MCF 10A (cell line): Measurements from ENCODE around the gene KDM4C. TPM values are rescaled to one million over a fixed set of nuclear protein-coding genes. Genes with fewer than 3 reads are reported as not detected.

Source experiments
- BruUV-seq: library from RNA; stranded (reverse); fragments of 400-500 nt; replicated peaks from 2 replicates; lab custom pipeline; 2021; lab: Mats Ljungman, UMichigan
- CTCF ChIA-PET: fragments of 300-600 bp; sonication (Branson Sonifier 250); formaldehyde crosslinking; extraction: SDS; loops from one replicate; lab custom pipeline; 2021; ENCODE audit warnings: antibody characterized with exemption, inconsistent platforms; lab: Yijun Ruan, JAX
- POLR2A ChIA-PET: fragments of 300-600, 350-650 bp; sonication (Branson Sonifier 250); formaldehyde crosslinking; extraction: SDS; loops from one replicate; lab custom pipeline; 2020; ENCODE audit warnings: antibody characterized with exemption, inconsistent platforms; lab: Yijun Ruan, JAX
- DNase-seq: peaks from one replicate; pipeline ENCODE4 v3.0.0-alpha.2; 2018; ENCODE audit not compliant: unreplicated experiment
- H3K27ac Mint-ChIP-seq: one replicate; pipeline ENCODE4 v1.8.0; 2022; ENCODE audit warnings: mild to moderate bottlenecking, low read depth, mixed read lengths; ENCODE audit not compliant: unreplicated experiment
- H3K27me3 Mint-ChIP-seq: one replicate; pipeline ENCODE4 v1.8.0; 2022; ENCODE audit warnings: mixed read lengths; ENCODE audit not compliant: insufficient read depth, unreplicated experiment
- H3K36me3 Mint-ChIP-seq: one replicate; pipeline ENCODE4 v1.8.0; 2022; ENCODE audit warnings: mild to moderate bottlenecking, moderate library complexity, mixed read lengths; ENCODE audit not compliant: insufficient read depth, unreplicated experiment
- H3K4me1 Mint-ChIP-seq: one replicate; pipeline ENCODE4 v1.8.0; 2022; ENCODE audit warnings: mixed read lengths; ENCODE audit not compliant: insufficient read depth, unreplicated experiment
- H3K4me3 Mint-ChIP-seq: one replicate; pipeline ENCODE4 v1.8.0; 2022; ENCODE audit warnings: mild to moderate bottlenecking, moderate library complexity, mixed read lengths; ENCODE audit not compliant: unreplicated experiment
- H3K9me3 Mint-ChIP-seq: one replicate; pipeline ENCODE4 v1.8.0; 2022; ENCODE audit warnings: mixed read lengths; ENCODE audit not compliant: unreplicated experiment
- intact Hi-C: fragments of 100-400 bp; cut with micrococcal nuclease; formaldehyde crosslinking; loops from 2 replicates; pipeline ENCODE4 v1.14.1; 2022
- total RNA-seq: library from RNA; stranded (reverse); gene quantifications from 2 replicates; pipeline ENCODE4 v1.2.3, GENCODE V29; 2022
- TF ChIP-seq, protein P1 (sequence below): fragments of 200-600 bp; IDR thresholded peaks from one replicate; pipeline ENCODE4 v1.8.0; 2022; ENCODE audit warnings: antibody characterized with exemption, mild to moderate bottlenecking; ENCODE audit not compliant: unreplicated experiment

The KDM4C gene
- total RNA-seq, 1 experiment from 2014 or later, result 29.5 TPM

GRCh38 chr9:6781476-6781875, 23.7 kb downstream of the KDM4C start:
- BruUV-seq, result no TSS peak

DNA sequence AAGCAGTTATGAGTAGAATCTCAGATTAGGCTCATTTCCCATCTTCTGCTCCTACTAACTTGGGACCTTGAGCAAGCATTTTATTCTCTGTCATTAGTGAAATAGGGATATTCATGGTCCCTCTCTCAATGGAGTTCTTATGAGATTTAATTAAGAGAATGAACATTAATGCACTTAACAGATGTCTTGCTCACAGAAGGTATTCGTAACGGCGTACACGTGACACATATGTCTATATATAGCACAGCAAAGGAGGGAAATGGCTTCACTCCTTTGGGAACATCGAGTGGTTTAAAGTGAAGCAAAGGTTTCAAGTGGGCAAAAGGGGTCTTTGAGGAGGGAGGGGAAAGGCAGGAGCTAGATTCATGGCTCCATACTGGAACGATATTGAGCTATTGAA, 24.6 kb downstream of the KDM4C start:
- Mint-ChIP-seq H3K4me3 (no peak overlapping the region), H3K27me3 (no peaks in the 10 kb centered on the region), H3K27ac (no peak overlapping the region), H3K36me3 (no peaks in the 10 kb centered on the region), H3K9me3 (no peaks in the 10 kb centered on the region), H3K4me1 (peaks cover 9% of the 10 kb centered on the region)
- CTCF ChIA-PET, result no interaction called here
- no TSS peak for BruUV-seq
- TF ChIP-seq, protein P1, sequence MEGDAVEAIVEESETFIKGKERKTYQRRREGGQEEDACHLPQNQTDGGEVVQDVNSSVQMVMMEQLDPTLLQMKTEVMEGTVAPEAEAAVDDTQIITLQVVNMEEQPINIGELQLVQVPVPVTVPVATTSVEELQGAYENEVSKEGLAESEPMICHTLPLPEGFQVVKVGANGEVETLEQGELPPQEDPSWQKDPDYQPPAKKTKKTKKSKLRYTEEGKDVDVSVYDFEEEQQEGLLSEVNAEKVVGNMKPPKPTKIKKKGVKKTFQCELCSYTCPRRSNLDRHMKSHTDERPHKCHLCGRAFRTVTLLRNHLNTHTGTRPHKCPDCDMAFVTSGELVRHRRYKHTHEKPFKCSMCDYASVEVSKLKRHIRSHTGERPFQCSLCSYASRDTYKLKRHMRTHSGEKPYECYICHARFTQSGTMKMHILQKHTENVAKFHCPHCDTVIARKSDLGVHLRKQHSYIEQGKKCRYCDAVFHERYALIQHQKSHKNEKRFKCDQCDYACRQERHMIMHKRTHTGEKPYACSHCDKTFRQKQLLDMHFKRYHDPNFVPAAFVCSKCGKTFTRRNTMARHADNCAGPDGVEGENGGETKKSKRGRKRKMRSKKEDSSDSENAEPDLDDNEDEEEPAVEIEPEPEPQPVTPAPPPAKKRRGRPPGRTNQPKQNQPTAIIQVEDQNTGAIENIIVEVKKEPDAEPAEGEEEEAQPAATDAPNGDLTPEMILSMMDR, result no peak
- POLR2A ChIA-PET, result interaction anchor here (2.4 kb wide), 1 partner anchor 25 kb away, joined by 9 read pairs; the partner anchor contains the start of gene KDM4C
- intact Hi-C loops, result no loop called here
- no peak for DNase-seq

More at GRCh38 chr9:6781476-6781875, 23.7 kb downstream of the KDM4C start:
- H3K4me3 Mint-ChIP-seq, result no peak overlapping the region
- TF ChIP-seq, protein P1, result no peak
- no peak for DNase-seq
- H3K27ac Mint-ChIP-seq, result no peak overlapping the region
- no peaks in the 10 kb centered on the region for H3K27me3 Mint-ChIP-seq
- peaks cover 5% of the 10 kb centered on the region for H3K4me1 Mint-ChIP-seq
- no peaks in the 10 kb centered on the region for H3K9me3 Mint-ChIP-seq
- CTCF ChIA-PET, result interaction anchor here (0.6 to 1.0 kb wide), 3 partner anchors 38 to 217 kb away, joined by 3 read pairs; no protein-coding TSS in a partner anchor
- intact Hi-C loops, result no loop called here
- no peaks in the 10 kb centered on the region for H3K36me3 Mint-ChIP-seq
- POLR2A ChIA-PET, result interaction anchor here (0.6 to 2.4 kb wide), 3 partner anchors 10 to 24 kb away, joined by 3 to 9 read pairs (median 5); partner anchors contain the start of gene KDM4C

DNA sequence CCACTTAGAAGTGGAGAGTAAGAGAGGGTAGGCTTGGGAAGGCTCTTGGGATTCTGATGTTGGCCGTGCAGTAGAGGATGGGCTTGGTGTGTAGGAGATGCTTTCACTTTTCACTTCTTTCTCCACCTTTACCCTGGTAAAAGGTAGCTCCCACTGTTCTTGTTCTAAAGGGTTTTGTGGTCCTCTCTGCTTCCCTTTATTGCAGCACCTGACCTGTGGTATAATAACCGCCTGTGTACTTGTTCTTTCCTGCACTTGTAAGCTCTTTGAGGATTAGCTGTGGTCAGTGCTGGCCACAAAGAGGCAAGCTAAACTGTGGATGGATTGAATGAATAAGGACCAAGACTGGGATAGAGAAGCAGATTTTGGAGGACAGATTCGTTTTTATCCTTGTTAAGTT, 25.2 kb downstream of the KDM4C start:
- TF ChIP-seq, protein P1, result no peak
- Mint-ChIP-seq H3K27ac (no peak overlapping the region), H3K36me3 (no peaks in the 10 kb centered on the region), H3K9me3 (no peaks in the 10 kb centered on the region), H3K4me1 (peaks cover 15% of the 10 kb centered on the region), H3K4me3 (no peak overlapping the region), H3K27me3 (no peaks in the 10 kb centered on the region)
- POLR2A ChIA-PET, result interaction anchor here (2.4 kb wide), 1 partner anchor 25 kb away, joined by 9 read pairs; the partner anchor contains the start of gene KDM4C
- no TSS peak for BruUV-seq
- intact Hi-C loops, result no loop called here
- DNase-seq, result no peak
- CTCF ChIA-PET, result interaction anchor here (0.6 to 1.2 kb wide), 4 partner anchors 32 to 179 kb away, joined by 3 to 4 read pairs (median 4); no protein-coding TSS in a partner anchor

GRCh38 chr9:6783753-6784152, 26.0 kb downstream of the KDM4C start:
- ChIA-PET CTCF (interaction anchor here (0.6 to 1.2 kb wide), 2 partner anchors 126 to 149 kb away, joined by 3 to 4 read pairs; no protein-coding TSS in a partner anchor), POLR2A (interaction anchor here (0.5 to 2.4 kb wide), 2 partner anchors 26 to 222 kb away, joined by 3 to 9 read pairs; partner anchors contain the start of gene KDM4C)
- DNase-seq, result no peak
- Mint-ChIP-seq H3K4me3 (no peak overlapping the region), H3K4me1 (peaks cover 23% of the 10 kb centered on the region), H3K27me3 (no peaks in the 10 kb centered on the region), H3K36me3 (no peaks in the 10 kb centered on the region), H3K27ac (no peak overlapping the region), H3K9me3 (no peaks in the 10 kb centered on the region)
- BruUV-seq, result no TSS peak
- intact Hi-C loops, result no loop called here
- TF ChIP-seq, protein P1, result no peak
